Muscle layer of colon (tissue), 2 donors: ENCODE measurements around the gene GPR151.

Experiments used
- H3K27ac ChIP-seq: one replicate; pipeline ENCODE4 v1.7.0; 2013; ENCODE audit warnings: low read depth, mild to moderate bottlenecking, low read length, moderate library complexity
- H3K27me3 ChIP-seq, 2 donors: one replicate each; pipeline ENCODE4 v1.7.0; 2013; ENCODE audit warnings: low read length in 2 of 2, mild to moderate bottlenecking in 2 of 2; ENCODE audit not compliant: insufficient read depth in 2 of 2, control insufficient read depth in 1 of 2
- H3K36me3 ChIP-seq: one replicate; pipeline ENCODE4 v1.7.0; 2013; ENCODE audit warnings: mild to moderate bottlenecking, low read length; ENCODE audit not compliant: insufficient read depth
- H3K4me1 ChIP-seq: one replicate; pipeline ENCODE4 v1.7.0; 2013; ENCODE audit warnings: mild to moderate bottlenecking, low read length; ENCODE audit not compliant: insufficient read depth
- H3K4me3 ChIP-seq, 2 donors: one replicate each; pipeline ENCODE4 v1.7.0; 2013; ENCODE audit warnings: low read length in 2 of 2, low read depth in 1 of 2, mild to moderate bottlenecking in 1 of 2, moderate library complexity in 1 of 2
- H3K9ac ChIP-seq: one replicate; pipeline ENCODE4 v1.7.0; 2013; ENCODE audit warnings: low read length
- H3K9me3 ChIP-seq: one replicate; pipeline ENCODE4 v1.7.0; 2013; ENCODE audit warnings: mild to moderate bottlenecking, low read length
- donor health status: abdominal sarcoma.
- donor health status: Adenocarcinoma of cecum.

The GPR151 gene

GRCh38 chr5:146515473-146516150 lies 378 bp downstream of the GPR151 start:
- H3K4me3 ChIP-seq = no peak overlapping the region
- H3K9me3 ChIP-seq = no peaks in the 10 kb centered on the region
- no peak overlapping the region for H3K27ac ChIP-seq
- peaks cover 4% of the 10 kb centered on the region for H3K36me3 ChIP-seq
- H3K4me1 ChIP-seq = no peaks in the 10 kb centered on the region
- H3K27me3 ChIP-seq = no peaks in the 10 kb centered on the region
- no peak overlapping the region for H3K9ac ChIP-seq

- no peaks in the 10 kb centered on the region for H3K4me1 ChIP-seq
- H3K9ac ChIP-seq = no peak overlapping the region
- H3K27me3 ChIP-seq = no peaks in the 10 kb centered on the region
- H3K36me3 ChIP-seq = peaks cover 12% of the 10 kb centered on the region
- H3K9me3 ChIP-seq = no peaks in the 10 kb centered on the region
- no peak overlapping the region for H3K27ac ChIP-seq
- no peak overlapping the region for H3K4me3 ChIP-seq
These were observed 1.4 kb downstream of the GPR151 start for GRCh38 chr5:146514575-146514974.

- Histone ChIP-seq H3K36me3 (peaks cover 18% of the 10 kb centered on the region), H3K4me3 (no peak overlapping the region), H3K27me3 (no peaks in the 10 kb centered on the region)
These were observed 2.5 kb downstream of the GPR151 start for GRCh38 chr5:146513462-146513861.

GRCh38 chr5:146510559-146511125 lies 5.3 kb downstream of the GPR151 start:
- H3K36me3 ChIP-seq = peaks cover 41% of the 10 kb centered on the region
- H3K9me3 ChIP-seq = no peaks in the 10 kb centered on the region
- H3K27me3 ChIP-seq = no peaks in the 10 kb centered on the region
- no peak overlapping the region for H3K27ac ChIP-seq
- H3K9ac ChIP-seq = no peak overlapping the region
- no peaks in the 10 kb centered on the region for H3K4me1 ChIP-seq
- no peak overlapping the region for H3K4me3 ChIP-seq

More at GRCh38 chr5:146513462-146513861, 2.5 kb downstream of the GPR151 start:
- Histone ChIP-seq H3K9me3 (no peaks in the 10 kb centered on the region), H3K9ac (no peak overlapping the region), H3K27ac (no peak overlapping the region), H3K4me1 (no peaks in the 10 kb centered on the region)

DNA sequence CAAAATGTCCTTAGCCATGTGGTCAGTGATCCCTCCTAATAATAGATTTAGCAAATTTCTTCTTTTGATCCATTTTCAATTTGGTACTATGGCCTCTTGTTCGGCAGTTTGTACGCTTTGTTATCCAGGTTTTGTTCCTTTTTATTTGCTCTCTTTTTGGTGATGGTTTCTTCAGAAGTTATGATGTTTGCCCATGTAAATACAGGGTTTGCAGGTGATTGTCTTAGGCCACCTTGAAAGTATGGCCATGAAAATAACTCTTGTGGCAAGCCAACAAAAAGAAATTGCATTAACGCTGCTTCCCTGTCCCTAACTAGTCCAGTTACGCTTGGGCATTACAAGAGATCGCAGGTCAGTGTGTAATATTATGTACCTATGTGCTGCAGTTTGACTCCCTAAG lies 8.6 kb downstream of the GPR151 start:
- Histone ChIP-seq H3K36me3 (peaks cover 48% of the 10 kb centered on the region), H3K27ac (no peak overlapping the region), H3K9ac (no peak overlapping the region), H3K9me3 (no peaks in the 10 kb centered on the region), H3K4me1 (no peaks in the 10 kb centered on the region), H3K4me3 (no peak overlapping the region), H3K27me3 (no peaks in the 10 kb centered on the region)

DNA sequence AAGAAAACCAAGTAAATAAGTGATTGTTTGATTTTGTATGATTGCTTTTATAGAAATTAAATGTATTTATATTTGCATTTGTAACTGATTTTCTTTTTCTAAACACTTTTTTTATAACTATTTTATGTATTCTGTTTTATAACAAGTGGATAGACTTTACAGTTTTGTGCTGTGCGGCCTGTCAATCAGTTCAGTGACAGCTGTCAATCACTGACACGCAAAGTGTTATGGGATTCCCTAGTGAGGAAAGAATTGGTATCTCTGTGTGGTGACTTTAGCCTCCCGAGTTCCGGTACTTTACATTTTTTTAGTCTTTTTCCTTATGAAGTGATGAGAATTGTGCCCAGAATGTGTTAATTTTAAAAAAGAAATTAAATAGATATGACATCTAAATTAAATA lies 16.3 kb downstream of the GPR151 start:
- no peaks in the 10 kb centered on the region for H3K27me3 ChIP-seq
- no peak overlapping the region for H3K4me3 ChIP-seq
- H3K9ac ChIP-seq = no peak overlapping the region
- no peaks in the 10 kb centered on the region for H3K9me3 ChIP-seq
- H3K36me3 ChIP-seq = peaks cover 13% of the 10 kb centered on the region
- H3K27ac ChIP-seq = no peak overlapping the region
- H3K4me1 ChIP-seq = no peaks in the 10 kb centered on the region

GRCh38 chr5:146494656-146495055 lies 21.3 kb downstream of the GPR151 start:
- H3K36me3 ChIP-seq = peaks cover 13% of the 10 kb centered on the region
- H3K27me3 ChIP-seq = no peaks in the 10 kb centered on the region
- H3K4me3 ChIP-seq = no peak overlapping the region
- no peaks in the 10 kb centered on the region for H3K9me3 ChIP-seq
- no peak overlapping the region for H3K27ac ChIP-seq
- H3K9ac ChIP-seq = no peak overlapping the region
- H3K4me1 ChIP-seq = no peaks in the 10 kb centered on the region

GRCh38 chr5:146490089-146490843 lies 25.7 kb downstream of the GPR151 start:
- H3K4me1 ChIP-seq = no peaks in the 10 kb centered on the region
- no peaks in the 10 kb centered on the region for H3K9me3 ChIP-seq
- H3K4me3 ChIP-seq = no peak overlapping the region
- H3K27ac ChIP-seq = no peak overlapping the region
- no peaks in the 10 kb centered on the region for H3K27me3 ChIP-seq
- H3K9ac ChIP-seq = no peak overlapping the region
- H3K36me3 ChIP-seq = peaks cover 7% of the 10 kb centered on the region

GRCh38 chr5:146484714-146485391 lies 31.1 kb downstream of the GPR151 start:
- no peaks in the 10 kb centered on the region for H3K4me1 ChIP-seq
- no peaks in the 10 kb centered on the region for H3K9me3 ChIP-seq
- H3K36me3 ChIP-seq = peaks cover 37% of the 10 kb centered on the region
- H3K27ac ChIP-seq = no peak overlapping the region
- H3K9ac ChIP-seq = no peak overlapping the region
- no peak overlapping the region for H3K4me3 ChIP-seq
- no peaks in the 10 kb centered on the region for H3K27me3 ChIP-seq

DNA sequence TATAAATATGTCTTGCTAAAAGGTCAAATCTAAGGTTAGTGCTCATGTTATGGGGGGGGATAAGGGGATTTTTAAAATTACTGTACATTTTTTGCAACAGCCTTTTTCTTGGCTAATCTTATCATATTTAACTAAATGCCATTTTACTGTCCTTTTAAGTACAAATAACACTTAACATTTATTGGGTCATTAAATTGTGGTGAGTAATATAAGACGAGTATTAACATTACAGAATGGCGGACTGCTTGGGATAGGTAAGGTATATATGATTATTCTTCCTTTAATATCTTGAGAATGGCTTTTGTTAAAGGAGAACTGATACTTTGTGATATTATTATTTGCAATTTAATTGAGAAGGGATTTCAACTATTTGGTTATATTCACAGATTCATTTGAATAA lies 33.2 kb downstream of the GPR151 start:
- no peaks in the 10 kb centered on the region for H3K4me1 ChIP-seq
- H3K27me3 ChIP-seq = no peaks in the 10 kb centered on the region
- no peak overlapping the region for H3K9ac ChIP-seq
- no peak overlapping the region for H3K4me3 ChIP-seq
- peaks cover 46% of the 10 kb centered on the region for H3K36me3 ChIP-seq
- H3K9me3 ChIP-seq = no peaks in the 10 kb centered on the region
- H3K27ac ChIP-seq = no peak overlapping the region

- no peak overlapping the region for H3K9ac ChIP-seq
- H3K27ac ChIP-seq = no peak overlapping the region
- H3K36me3 ChIP-seq = peaks cover 52% of the 10 kb centered on the region
- no peaks in the 10 kb centered on the region for H3K27me3 ChIP-seq
- H3K4me1 ChIP-seq = no peaks in the 10 kb centered on the region
- no peak overlapping the region for H3K4me3 ChIP-seq
- no peaks in the 10 kb centered on the region for H3K9me3 ChIP-seq
These were observed 40.1 kb downstream of the GPR151 start for GRCh38 chr5:146475906-146476305.
